Astrocyte of the hippocampus (primary cell): ENCODE data around the gene PRSS1.
A peak's percentile ranks its signal among the peaks of the same experiment; 100 is the strongest.

ENCODE experiments used
- DNase-seq: peaks from one replicate; pipeline ENCODE4 v3.0.0; 2011; ENCODE audit warnings: low read depth, low spot score

Gene PRSS1

GRCh38 chr7:142792593-142792992, 43.3 kb downstream of the PRSS1 start:
- DNase-seq: no peak

- peak; percentile 37 for DNase-seq
Observed at GRCh38 chr7:142793156-142793555, 43.9 kb downstream of the PRSS1 start.

GRCh38 chr7:142795339-142795863, 46.1 kb downstream of the PRSS1 start:
- DNase-seq: no peak

GRCh38 chr7:142796001-142796500, 46.8 kb downstream of the PRSS1 start:
- no peak for DNase-seq

GRCh38 chr7:142796501-142797390, 47.5 kb downstream of the PRSS1 start:
- peak; percentile 21 for DNase-seq

- DNase-seq: no peak
Observed at GRCh38 chr7:142797391-142798377, 48.4 kb downstream of the PRSS1 start.

GRCh38 chr7:142798451-142799436, 49.5 kb downstream of the PRSS1 start:
- no peak for DNase-seq

- no peak for DNase-seq
Observed at GRCh38 chr7:142799437-142799835, 50.2 kb downstream of the PRSS1 start.

- DNase-seq: no peak
Observed at GRCh38 chr7:142800088-142800487, 50.8 kb downstream of the PRSS1 start.

GRCh38 chr7:142800699-142801260, 51.5 kb downstream of the PRSS1 start:
- no peak for DNase-seq

- DNase-seq: no peak
Observed at GRCh38 chr7:142801601-142802295, 52.5 kb downstream of the PRSS1 start.

GRCh38 chr7:142802301-142802700, 53.0 kb downstream of the PRSS1 start:
- DNase-seq: no peak
